ENCODE results near the gene FNBP1. TPM values are rescaled to one million over a fixed set of nuclear protein-coding genes. Genes with fewer than 3 reads are reported as not detected.

The FNBP1 gene
- total RNA-seq, 1 experiment from 2014 or later = 53.6 TPM

DNA sequence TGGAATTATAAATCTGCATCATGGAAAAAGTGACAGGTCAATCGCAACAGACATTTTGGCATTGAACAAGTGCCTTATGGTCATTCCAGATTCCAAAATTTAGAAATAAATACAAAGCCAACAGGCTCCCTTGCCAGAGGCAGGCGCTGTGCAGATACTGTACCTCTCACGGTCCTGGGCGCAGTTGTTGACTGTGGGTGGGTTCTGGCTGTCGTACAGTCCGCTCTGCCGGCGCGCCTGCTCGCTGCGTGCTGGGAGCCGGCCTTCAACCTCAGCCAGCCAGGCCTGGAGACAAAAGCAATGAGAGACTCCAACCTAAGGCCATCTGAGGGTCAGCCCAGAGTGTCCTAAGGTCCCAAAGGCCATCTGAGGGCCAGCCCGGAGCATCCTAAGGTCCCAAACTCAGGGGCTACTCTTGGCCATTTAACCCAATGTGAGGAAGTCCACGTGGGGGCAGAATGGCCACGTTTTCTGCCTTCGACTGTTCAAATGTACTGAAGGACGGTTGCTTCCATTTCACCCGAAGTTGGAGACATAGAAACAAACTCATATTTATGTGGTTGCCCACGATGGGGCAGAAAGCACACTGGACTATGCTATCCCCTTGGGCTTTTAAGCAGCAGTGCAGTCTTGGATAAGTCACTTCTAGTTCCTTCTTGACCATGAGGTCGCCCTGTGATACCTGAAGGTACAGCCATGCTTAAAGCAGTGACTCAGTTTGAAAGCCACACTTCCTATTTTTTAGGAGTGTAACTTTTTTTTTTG lies 142.5 kb downstream of the FNBP1 start:
- no peak for ATAC-seq
- in situ Hi-C loops (cut with HindIII; ENCODE audit: low pct_unique_long_range_greater_than_20kb, low sequenced_read_pairs) = no loop called here
- no peaks in the 10 kb centered on the region for H3K27me3 ChIP-seq (ENCODE audit: control insufficient read depth, insufficient read depth, low read length)
- ChIA-PET POLR2A (no interaction called here), CTCF (no interaction called here)
- no peaks in the 10 kb centered on the region for H3K9me3 ChIP-seq (ENCODE audit: control insufficient read depth, insufficient read depth, low read depth, low read length)
- no peaks in the 10 kb centered on the region for H3K4me1 ChIP-seq (ENCODE audit: control insufficient read depth, insufficient read depth, low read length)
- H3K36me3 ChIP-seq (ENCODE audit: control insufficient read depth, insufficient read depth, low read length) = no peaks in the 10 kb centered on the region
- H3K27ac ChIP-seq (ENCODE audit: low read length) = no peak overlapping the region
- no peak for DNase-seq (ENCODE audit: low read depth, low spot score)
- intact Hi-C loops (cut with micrococcal nuclease; ENCODE audit: unreplicated experiment) = no loop called here
- H3K4me3 ChIP-seq (ENCODE audit: low read depth in 2 of 2, low read length in 2 of 2) = no peak overlapping the region
- BruUV-seq (replicated peaks) = no TSS peak
- no peak for TF ChIP-seq POLR2AphosphoS5 (IDR thresholded peaks at IDR 0.05; ENCODE audit: low read depth, low read length)
- TF ChIP-seq, protein P1, sequence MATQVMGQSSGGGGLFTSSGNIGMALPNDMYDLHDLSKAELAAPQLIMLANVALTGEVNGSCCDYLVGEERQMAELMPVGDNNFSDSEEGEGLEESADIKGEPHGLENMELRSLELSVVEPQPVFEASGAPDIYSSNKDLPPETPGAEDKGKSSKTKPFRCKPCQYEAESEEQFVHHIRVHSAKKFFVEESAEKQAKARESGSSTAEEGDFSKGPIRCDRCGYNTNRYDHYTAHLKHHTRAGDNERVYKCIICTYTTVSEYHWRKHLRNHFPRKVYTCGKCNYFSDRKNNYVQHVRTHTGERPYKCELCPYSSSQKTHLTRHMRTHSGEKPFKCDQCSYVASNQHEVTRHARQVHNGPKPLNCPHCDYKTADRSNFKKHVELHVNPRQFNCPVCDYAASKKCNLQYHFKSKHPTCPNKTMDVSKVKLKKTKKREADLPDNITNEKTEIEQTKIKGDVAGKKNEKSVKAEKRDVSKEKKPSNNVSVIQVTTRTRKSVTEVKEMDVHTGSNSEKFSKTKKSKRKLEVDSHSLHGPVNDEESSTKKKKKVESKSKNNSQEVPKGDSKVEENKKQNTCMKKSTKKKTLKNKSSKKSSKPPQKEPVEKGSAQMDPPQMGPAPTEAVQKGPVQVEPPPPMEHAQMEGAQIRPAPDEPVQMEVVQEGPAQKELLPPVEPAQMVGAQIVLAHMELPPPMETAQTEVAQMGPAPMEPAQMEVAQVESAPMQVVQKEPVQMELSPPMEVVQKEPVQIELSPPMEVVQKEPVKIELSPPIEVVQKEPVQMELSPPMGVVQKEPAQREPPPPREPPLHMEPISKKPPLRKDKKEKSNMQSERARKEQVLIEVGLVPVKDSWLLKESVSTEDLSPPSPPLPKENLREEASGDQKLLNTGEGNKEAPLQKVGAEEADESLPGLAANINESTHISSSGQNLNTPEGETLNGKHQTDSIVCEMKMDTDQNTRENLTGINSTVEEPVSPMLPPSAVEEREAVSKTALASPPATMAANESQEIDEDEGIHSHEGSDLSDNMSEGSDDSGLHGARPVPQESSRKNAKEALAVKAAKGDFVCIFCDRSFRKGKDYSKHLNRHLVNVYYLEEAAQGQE (IDR thresholded peaks at IDR 0.05; ENCODE audit: insufficient read depth in 1 of 2, low read depth in 2 of 2, low read length in 1 of 2) = no peak
- TF ChIP-seq SIN3A (IDR thresholded peaks at IDR 0.05; ENCODE audit: borderline replicate concordance, insufficient read depth, low read depth, low read length) = no peak
- TF ChIP-seq TCF7L2 (IDR thresholded peaks at IDR 0.05; ENCODE audit: low read depth, low read length) = no peak
- TF ChIP-seq, protein P2, sequence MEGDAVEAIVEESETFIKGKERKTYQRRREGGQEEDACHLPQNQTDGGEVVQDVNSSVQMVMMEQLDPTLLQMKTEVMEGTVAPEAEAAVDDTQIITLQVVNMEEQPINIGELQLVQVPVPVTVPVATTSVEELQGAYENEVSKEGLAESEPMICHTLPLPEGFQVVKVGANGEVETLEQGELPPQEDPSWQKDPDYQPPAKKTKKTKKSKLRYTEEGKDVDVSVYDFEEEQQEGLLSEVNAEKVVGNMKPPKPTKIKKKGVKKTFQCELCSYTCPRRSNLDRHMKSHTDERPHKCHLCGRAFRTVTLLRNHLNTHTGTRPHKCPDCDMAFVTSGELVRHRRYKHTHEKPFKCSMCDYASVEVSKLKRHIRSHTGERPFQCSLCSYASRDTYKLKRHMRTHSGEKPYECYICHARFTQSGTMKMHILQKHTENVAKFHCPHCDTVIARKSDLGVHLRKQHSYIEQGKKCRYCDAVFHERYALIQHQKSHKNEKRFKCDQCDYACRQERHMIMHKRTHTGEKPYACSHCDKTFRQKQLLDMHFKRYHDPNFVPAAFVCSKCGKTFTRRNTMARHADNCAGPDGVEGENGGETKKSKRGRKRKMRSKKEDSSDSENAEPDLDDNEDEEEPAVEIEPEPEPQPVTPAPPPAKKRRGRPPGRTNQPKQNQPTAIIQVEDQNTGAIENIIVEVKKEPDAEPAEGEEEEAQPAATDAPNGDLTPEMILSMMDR (IDR thresholded peaks at IDR 0.05) = no peak

DNA sequence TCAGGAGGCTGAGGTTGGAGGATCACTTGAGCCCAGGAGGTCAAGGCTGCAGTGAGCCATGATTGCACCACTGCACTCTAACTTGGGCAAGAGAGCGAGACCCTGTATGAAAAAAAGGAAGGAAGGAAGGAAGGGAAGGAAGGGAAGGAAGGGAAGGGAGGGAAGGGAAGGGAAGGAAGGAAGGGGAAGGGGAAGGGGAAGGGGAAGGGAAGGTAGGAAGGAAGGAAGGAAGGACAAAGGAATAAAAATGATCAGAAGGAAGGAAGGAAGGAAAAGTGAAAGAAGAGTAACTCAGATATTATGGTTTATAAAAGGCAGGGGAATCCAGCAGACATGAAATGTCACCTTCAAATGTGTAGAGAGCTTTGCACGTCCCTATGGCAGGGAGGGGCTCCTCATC lies 143.4 kb downstream of the FNBP1 start:
- POLR2A ChIA-PET = no interaction called here
- DNase-seq (ENCODE audit: low read depth, low spot score) = no peak
- in situ Hi-C loops (cut with HindIII; ENCODE audit: low pct_unique_long_range_greater_than_20kb, low sequenced_read_pairs) = no loop called here
- no TSS peak for BruUV-seq (replicated peaks)
- CTCF ChIA-PET = no interaction called here
- Histone ChIP-seq H3K36me3 (ENCODE audit: control insufficient read depth, insufficient read depth, low read length) (no peaks in the 10 kb centered on the region), H3K4me1 (ENCODE audit: control insufficient read depth, insufficient read depth, low read length) (no peaks in the 10 kb centered on the region), H3K9me3 (ENCODE audit: control insufficient read depth, insufficient read depth, low read depth, low read length) (no peaks in the 10 kb centered on the region), H3K4me3 (ENCODE audit: low read depth in 2 of 2, low read length in 2 of 2) (no peak overlapping the region), H3K27me3 (ENCODE audit: control insufficient read depth, insufficient read depth, low read length) (no peaks in the 10 kb centered on the region), H3K27ac (ENCODE audit: low read length) (no peak overlapping the region)
- TF ChIP-seq, protein P1 (IDR thresholded peaks at IDR 0.05; ENCODE audit: insufficient read depth in 1 of 2, low read depth in 2 of 2, low read length in 1 of 2) = no peak
- TF ChIP-seq POLR2AphosphoS5 (IDR thresholded peaks at IDR 0.05; ENCODE audit: low read depth, low read length) = no peak
- no peak for TF ChIP-seq SIN3A (IDR thresholded peaks at IDR 0.05; ENCODE audit: borderline replicate concordance, insufficient read depth, low read depth, low read length)
- no peak for TF ChIP-seq TCF7L2 (IDR thresholded peaks at IDR 0.05; ENCODE audit: low read depth, low read length)
- TF ChIP-seq, protein P2 (IDR thresholded peaks at IDR 0.05) = no peak
- intact Hi-C loops (cut with micrococcal nuclease; ENCODE audit: unreplicated experiment) = no loop called here
- ATAC-seq = no peak
